ENCODE data around the gene CA9.
A peak's percentile ranks its signal among the peaks of the same experiment; 100 is the strongest.

The CA9 gene

DNA sequence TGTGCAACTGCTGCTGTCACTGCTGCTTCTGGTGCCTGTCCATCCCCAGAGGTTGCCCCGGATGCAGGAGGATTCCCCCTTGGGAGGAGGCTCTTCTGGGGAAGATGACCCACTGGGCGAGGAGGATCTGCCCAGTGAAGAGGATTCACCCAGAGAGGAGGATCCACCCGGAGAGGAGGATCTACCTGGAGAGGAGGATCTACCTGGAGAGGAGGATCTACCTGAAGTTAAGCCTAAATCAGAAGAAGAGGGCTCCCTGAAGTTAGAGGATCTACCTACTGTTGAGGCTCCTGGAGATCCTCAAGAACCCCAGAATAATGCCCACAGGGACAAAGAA, 265 bp downstream of the CA9 start:
- Histone ChIP-seq H3K36me3 (replicated peaks; ENCODE audit: low read depth, low read length) (no peaks in the 10 kb centered on the region), H3K9me3 (ENCODE audit: insufficient read depth, low read length) (no peaks in the 10 kb centered on the region), H4K20me1 (ENCODE audit: insufficient read depth, low read length) (no peaks in the 10 kb centered on the region), H3K79me2 (ENCODE audit: low read length) (no peaks in the 10 kb centered on the region), H3K4me2 (ENCODE audit: low read length) (peak overlapping the region; percentile 53), H3K9ac (ENCODE audit: low read length) (peak overlapping the region; percentile 22; the same call in 1 of the 2 replicates), H2AFZ (ENCODE audit: low read depth, low read length) (no peak overlapping the region), H3K4me1 (ENCODE audit: low read length) (peaks cover 3% of the 10 kb centered on the region; the same call in 1 of the 2 replicates), H3K27me3 (ENCODE audit: low read depth, low read length) (peaks cover 10% of the 10 kb centered on the region), H3K27ac (ENCODE audit: low read length) (no peak overlapping the region), H3K4me3 (ENCODE audit: low read length) (peak overlapping the region; percentile 68)
- TF ChIP-seq EZH2phosphoT487 (IDR thresholded peaks at IDR 0.05; ENCODE audit: low read depth), result no peak
- TF ChIP-seq, protein P1, sequence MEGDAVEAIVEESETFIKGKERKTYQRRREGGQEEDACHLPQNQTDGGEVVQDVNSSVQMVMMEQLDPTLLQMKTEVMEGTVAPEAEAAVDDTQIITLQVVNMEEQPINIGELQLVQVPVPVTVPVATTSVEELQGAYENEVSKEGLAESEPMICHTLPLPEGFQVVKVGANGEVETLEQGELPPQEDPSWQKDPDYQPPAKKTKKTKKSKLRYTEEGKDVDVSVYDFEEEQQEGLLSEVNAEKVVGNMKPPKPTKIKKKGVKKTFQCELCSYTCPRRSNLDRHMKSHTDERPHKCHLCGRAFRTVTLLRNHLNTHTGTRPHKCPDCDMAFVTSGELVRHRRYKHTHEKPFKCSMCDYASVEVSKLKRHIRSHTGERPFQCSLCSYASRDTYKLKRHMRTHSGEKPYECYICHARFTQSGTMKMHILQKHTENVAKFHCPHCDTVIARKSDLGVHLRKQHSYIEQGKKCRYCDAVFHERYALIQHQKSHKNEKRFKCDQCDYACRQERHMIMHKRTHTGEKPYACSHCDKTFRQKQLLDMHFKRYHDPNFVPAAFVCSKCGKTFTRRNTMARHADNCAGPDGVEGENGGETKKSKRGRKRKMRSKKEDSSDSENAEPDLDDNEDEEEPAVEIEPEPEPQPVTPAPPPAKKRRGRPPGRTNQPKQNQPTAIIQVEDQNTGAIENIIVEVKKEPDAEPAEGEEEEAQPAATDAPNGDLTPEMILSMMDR (IDR thresholded peaks at IDR 0.05; ENCODE audit: low read depth, low read length), result no peak

DNA sequence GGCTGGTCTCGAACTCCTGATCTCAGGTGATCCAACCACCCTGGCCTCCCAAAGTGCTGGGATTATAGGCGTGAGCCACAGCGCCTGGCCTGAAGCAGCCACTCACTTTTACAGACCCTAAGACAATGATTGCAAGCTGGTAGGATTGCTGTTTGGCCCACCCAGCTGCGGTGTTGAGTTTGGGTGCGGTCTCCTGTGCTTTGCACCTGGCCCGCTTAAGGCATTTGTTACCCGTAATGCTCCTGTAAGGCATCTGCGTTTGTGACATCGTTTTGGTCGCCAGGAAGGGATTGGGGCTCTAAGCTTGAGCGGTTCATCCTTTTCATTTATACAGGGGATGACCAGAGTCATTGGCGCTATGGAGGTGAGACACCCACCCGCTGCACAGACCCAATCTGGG, 1.5 kb downstream of the CA9 start:
- no peaks in the 10 kb centered on the region for H3K9me3 ChIP-seq (ENCODE audit: insufficient read depth, low read length)
- peak overlapping the region; percentile 50 for H3K4me2 ChIP-seq (ENCODE audit: low read length)
- peak overlapping the region; percentile 46; the same call in 1 of the 2 replicates for H2AFZ ChIP-seq (ENCODE audit: low read depth, low read length)
- TF ChIP-seq, protein P1 (IDR thresholded peaks at IDR 0.05; ENCODE audit: low read depth, low read length), result no peak
- TF ChIP-seq EZH2phosphoT487 (IDR thresholded peaks at IDR 0.05; ENCODE audit: low read depth), result no peak
- no peaks in the 10 kb centered on the region for H3K36me3 ChIP-seq (replicated peaks; ENCODE audit: low read depth, low read length)
- H3K4me1 ChIP-seq (ENCODE audit: low read length), result peaks cover 9% of the 10 kb centered on the region
- H3K27ac ChIP-seq (ENCODE audit: low read length), result no peak overlapping the region
- peaks cover 10% of the 10 kb centered on the region for H3K27me3 ChIP-seq (ENCODE audit: low read depth, low read length)
- H3K79me2 ChIP-seq (ENCODE audit: low read length), result no peaks in the 10 kb centered on the region
- no peaks in the 10 kb centered on the region for H4K20me1 ChIP-seq (ENCODE audit: insufficient read depth, low read length)
- peak overlapping the region; percentile 41; the same call in 1 of the 2 replicates for H3K9ac ChIP-seq (ENCODE audit: low read length)
- peak overlapping the region; percentile 63 for H3K4me3 ChIP-seq (ENCODE audit: low read length)

DNA sequence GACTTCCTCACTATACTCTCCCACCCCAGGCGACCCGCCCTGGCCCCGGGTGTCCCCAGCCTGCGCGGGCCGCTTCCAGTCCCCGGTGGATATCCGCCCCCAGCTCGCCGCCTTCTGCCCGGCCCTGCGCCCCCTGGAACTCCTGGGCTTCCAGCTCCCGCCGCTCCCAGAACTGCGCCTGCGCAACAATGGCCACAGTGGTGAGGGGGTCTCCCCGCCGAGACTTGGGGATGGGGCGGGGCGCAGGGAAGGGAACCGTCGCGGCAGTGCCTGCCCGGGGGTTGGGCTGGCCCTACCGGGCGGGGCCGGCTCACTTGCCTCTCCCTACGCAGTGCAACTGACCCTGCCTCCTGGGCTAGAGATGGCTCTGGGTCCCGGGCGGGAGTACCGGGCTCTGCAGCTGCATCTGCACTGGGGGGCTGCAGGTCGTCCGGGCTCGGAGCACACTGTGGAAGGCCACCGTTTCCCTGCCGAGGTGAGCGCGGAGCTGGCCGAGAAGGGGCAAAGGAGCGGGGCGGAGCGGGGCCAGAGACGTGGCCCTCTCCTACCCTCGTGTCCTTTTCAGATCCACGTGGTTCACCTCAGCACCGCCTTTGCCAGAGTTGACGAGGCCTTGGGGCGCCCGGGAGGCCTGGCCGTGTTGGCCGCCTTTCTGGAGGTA, 2.1 kb downstream of the CA9 start:
- peak overlapping the region; percentile 50 for H3K4me2 ChIP-seq (ENCODE audit: low read length)
- H3K27ac ChIP-seq (ENCODE audit: low read length), result no peak overlapping the region
- H3K9me3 ChIP-seq (ENCODE audit: insufficient read depth, low read length), result no peaks in the 10 kb centered on the region
- no peaks in the 10 kb centered on the region for H4K20me1 ChIP-seq (ENCODE audit: insufficient read depth, low read length)
- H3K79me2 ChIP-seq (ENCODE audit: low read length), result no peaks in the 10 kb centered on the region
- no peaks in the 10 kb centered on the region for H3K36me3 ChIP-seq (replicated peaks; ENCODE audit: low read depth, low read length)
- peaks cover 10% of the 10 kb centered on the region for H3K27me3 ChIP-seq (ENCODE audit: low read depth, low read length)
- TF ChIP-seq, protein P1 (IDR thresholded peaks at IDR 0.05; ENCODE audit: low read depth, low read length), result no peak
- no peak for TF ChIP-seq EZH2phosphoT487 (IDR thresholded peaks at IDR 0.05; ENCODE audit: low read depth)
- peak overlapping the region; percentile 41; the same call in 1 of the 2 replicates for H3K9ac ChIP-seq (ENCODE audit: low read length)
- peak overlapping the region; percentile 46; the same call in 1 of the 2 replicates for H2AFZ ChIP-seq (ENCODE audit: low read depth, low read length)
- peak overlapping the region; percentile 63 for H3K4me3 ChIP-seq (ENCODE audit: low read length)
- H3K4me1 ChIP-seq (ENCODE audit: low read length), result peaks cover 15% of the 10 kb centered on the region

DNA sequence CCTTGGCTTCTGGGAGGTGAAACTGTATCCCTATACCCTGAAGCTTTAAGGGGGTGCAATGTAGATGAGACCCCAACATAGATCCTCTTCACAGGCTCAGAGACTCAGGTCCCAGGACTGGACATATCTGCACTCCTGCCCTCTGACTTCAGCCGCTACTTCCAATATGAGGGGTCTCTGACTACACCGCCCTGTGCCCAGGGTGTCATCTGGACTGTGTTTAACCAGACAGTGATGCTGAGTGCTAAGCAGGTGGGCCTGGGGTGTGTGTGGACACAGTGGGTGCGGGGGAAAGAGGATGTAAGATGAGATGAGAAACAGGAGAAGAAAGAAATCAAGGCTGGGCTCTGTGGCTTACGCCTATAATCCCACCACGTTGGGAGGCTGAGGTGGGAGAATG, 5.4 kb downstream of the CA9 start:
- no peak overlapping the region for H3K4me3 ChIP-seq (ENCODE audit: low read length)
- no peaks in the 10 kb centered on the region for H3K36me3 ChIP-seq (replicated peaks; ENCODE audit: low read depth, low read length)
- H3K27ac ChIP-seq (ENCODE audit: low read length), result no peak overlapping the region
- no peak for TF ChIP-seq EZH2phosphoT487 (IDR thresholded peaks at IDR 0.05; ENCODE audit: low read depth)
- TF ChIP-seq, protein P1 (IDR thresholded peaks at IDR 0.05; ENCODE audit: low read depth, low read length), result no peak
- no peak overlapping the region for H3K4me2 ChIP-seq (ENCODE audit: low read length)
- H3K4me1 ChIP-seq (ENCODE audit: low read length), result peaks cover 12% of the 10 kb centered on the region
- no peak overlapping the region for H3K9ac ChIP-seq (ENCODE audit: low read length)
- H3K79me2 ChIP-seq (ENCODE audit: low read length), result no peaks in the 10 kb centered on the region
- H3K27me3 ChIP-seq (ENCODE audit: low read depth, low read length), result peaks cover 7% of the 10 kb centered on the region
- H4K20me1 ChIP-seq (ENCODE audit: insufficient read depth, low read length), result no peaks in the 10 kb centered on the region
- H2AFZ ChIP-seq (ENCODE audit: low read depth, low read length), result no peak overlapping the region
- no peaks in the 10 kb centered on the region for H3K9me3 ChIP-seq (ENCODE audit: insufficient read depth, low read length)

Data from OCI-LY3 (cell line).